GM12872 (cell line): ENCODE data around the gene RGL3.

Experiments used
- TF ChIP-seq, protein P1 (sequence below): IDR thresholded peaks from 3 replicates; pipeline ENCODE4 v1.5.1; 2011; ENCODE audit warnings: low read depth, mild to moderate bottlenecking, low read length, moderate library complexity; ENCODE audit not compliant: insufficient read depth

Gene RGL3

DNA sequence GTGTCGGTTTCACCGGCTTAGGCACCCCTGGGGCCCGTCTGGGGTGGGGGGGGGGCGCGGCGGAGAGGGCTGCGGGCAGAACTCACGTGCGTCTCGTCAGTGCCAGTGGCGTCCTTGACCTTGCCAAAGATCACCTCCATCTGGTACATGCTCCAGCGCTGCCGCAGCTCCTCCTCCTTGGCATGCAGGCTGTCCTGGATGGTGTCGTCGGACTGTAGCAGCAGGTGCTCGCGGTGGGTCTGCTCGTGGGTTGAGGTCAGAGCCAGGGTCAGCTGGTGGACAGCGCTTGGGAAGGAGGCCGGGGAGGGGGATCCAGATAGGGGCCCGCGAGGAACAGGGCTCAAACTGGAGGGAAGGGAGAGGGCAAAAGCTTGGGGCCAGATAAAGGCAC is 4.7 kb upstream of the RGL3 start:
- TF ChIP-seq, protein P1, sequence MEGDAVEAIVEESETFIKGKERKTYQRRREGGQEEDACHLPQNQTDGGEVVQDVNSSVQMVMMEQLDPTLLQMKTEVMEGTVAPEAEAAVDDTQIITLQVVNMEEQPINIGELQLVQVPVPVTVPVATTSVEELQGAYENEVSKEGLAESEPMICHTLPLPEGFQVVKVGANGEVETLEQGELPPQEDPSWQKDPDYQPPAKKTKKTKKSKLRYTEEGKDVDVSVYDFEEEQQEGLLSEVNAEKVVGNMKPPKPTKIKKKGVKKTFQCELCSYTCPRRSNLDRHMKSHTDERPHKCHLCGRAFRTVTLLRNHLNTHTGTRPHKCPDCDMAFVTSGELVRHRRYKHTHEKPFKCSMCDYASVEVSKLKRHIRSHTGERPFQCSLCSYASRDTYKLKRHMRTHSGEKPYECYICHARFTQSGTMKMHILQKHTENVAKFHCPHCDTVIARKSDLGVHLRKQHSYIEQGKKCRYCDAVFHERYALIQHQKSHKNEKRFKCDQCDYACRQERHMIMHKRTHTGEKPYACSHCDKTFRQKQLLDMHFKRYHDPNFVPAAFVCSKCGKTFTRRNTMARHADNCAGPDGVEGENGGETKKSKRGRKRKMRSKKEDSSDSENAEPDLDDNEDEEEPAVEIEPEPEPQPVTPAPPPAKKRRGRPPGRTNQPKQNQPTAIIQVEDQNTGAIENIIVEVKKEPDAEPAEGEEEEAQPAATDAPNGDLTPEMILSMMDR = no peak

DNA sequence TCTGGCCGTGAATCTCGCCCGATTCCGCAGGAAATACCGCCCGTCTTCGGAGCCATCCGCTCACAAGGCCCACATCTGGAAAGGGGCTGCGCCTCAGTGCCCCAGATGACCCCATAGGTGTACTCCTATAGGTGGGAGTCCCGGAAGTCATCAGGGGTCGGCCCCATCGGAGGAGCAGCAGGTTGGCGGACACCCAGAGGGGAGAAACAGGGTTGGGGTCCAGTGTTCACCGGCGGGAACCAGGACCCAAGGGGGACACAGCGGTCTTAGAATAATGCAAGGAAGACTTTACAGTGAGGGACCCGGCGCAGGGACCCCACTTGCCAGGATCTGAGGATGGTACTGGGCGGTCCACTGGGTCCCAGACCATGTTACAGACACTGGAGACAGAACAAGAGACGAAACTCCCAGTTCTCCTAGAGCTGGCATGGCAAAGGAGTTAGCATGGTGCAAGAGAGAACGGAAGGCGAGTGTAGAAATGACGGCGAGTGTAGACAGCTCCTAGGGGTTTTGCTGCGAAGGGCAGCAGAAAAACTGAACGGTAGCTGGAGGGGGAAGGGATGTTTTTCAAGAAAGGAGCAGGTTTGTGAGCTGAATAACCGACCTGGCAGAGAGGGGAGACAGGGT is 4.2 kb upstream of the RGL3 start:
- TF ChIP-seq, protein P1 = no peak

DNA sequence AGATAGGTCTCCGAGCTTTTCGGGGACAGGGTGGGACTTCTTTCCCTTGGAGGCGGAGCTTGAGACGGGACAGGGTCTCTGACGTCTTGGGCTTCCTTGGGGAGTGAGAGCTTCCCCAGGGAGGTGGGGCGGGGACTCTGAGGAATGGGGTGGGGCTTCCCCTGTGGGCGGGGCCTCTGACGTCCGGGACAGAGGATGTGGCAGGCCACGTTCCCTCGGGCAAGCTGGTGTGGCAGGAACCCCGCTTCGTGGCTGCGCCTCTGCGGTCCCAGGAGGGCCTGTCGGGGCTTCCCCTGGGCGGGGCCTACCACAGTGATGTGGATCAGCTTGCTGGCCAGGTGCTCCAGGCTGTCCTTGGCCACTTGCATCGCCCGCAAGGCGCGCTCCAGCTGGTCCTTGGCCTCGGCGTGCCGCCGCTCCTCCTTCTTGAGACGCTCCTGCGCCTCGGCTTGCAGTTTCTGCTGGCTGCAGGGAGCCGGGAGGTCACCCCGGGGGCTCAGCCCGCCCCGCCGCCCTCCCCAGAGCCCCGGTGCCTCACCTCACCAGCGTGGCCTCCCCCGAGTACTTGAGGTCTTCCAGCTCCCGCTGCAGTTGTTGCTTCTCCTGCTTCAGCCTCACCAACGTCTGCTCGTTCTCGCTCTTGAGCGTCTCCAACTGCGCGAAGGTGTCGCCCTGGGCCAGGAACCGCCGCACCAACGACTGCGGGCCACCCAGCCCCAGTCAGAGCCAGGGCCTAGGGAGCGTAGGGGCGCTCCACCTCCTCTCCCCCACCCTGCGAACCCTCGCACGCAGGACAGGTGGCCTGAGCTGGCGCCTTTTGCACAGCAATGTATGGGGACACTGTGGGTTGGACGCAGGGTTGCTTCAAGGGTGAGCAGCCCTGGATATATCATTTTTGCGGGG is 3.3 kb upstream of the RGL3 start:
- TF ChIP-seq, protein P1 = no peak

DNA sequence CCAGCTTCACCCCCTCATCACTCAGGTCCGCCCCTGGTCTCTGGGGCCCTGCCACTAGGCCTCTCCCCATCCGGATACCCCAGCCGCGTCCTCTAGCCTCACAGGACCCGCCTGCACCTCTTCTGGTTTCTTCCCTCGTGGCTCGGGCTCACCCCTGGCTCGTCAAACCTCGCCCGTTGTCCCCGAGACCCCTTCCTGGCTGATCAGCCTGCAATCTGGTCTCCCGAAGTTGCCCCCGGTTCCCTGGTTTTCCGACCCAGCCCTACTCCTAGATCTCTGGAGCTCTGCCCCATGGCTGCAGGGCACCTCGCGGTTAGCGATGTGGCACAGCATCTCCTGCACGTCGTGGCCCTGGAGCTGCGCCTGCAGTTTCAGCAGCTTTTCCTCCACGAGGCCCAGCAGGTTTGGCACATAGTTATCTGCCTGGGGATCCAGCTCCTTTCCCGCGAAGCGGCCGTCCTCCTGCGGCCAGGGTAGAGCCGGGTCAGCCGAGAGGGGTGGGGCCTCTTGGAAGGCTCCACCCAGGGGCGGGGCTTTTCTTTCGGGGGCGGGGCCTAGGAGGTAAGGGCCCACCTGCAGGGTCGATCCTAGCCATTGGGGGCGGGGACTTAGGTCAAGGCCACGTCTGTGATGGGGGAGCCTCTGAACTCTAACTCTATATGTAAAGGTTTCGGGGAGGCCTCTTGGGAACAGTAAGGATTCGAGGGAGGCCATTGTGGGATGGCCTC is 2.4 kb upstream of the RGL3 start:
- TF ChIP-seq, protein P1 = no peak

DNA sequence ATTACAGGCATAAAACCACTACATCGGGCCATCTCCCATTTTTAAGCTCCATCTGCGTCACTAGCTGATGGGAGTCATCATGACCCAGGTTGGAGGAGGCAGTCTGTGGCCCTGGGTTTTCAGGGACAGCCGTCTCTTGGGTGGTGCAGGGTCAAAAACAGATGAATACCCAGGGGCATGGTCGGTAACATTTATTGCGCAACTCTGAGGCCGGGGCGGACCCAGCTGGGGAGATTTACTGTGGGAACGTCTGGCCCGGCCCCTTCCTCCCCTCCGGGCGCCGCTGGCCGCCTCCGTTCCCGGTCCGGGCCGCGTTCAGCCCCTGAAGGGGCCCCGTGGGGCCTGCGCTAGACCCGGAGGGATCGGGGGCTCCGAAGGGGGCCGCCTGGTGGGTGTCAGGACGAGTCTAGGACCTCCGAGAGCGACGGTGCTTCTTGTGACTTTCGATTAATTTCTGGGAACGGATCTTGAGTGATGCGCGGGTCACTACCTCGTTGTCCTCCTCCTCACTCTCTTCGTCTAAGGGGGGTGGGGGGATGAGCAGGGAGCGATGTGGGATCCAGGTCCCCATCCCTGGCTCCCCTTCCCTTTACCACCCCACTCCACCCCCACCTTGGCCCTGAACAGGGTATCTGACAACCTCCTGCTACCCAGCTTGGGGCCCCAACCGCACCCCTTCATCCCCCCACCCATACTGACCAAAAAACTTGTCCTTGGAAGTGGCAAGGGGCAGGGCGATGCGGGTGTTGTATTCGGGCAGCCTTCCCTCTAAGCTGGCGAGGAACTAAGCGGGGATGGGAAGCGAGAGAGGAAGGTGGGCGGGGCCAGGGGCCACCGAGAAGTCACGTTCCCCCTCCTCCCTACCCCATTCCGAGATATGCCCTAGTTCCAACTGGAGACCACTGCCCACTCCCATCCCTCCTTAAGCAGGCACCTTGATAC is 1.6 kb upstream of the RGL3 start:
- TF ChIP-seq, protein P1 = no peak

DNA sequence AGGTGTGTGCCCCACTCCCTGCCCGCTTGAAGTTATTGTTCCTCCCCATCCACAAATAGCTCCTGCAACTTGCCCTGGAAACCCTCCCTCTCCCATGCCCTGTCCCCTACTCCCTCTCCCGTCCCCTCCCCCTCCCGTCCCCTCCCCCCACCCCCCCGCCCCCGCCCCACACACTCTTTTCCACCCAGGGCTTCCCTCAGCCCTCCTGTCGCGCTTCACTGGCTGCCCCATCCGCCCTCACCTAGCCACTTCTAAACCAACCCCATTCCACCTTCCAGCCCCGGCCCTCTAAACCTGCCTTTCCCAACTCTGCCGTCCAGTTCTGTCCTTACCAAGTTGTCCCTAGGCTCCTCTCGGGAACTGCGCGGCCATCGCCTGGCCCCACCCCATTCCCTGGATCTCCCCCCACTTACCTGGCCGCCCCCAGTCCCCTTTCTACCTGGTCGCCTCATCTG is 993 bp downstream of the RGL3 start:
- TF ChIP-seq, protein P1 = no peak
